GM23338 (cell line): ENCODE results near the gene PAMR1.

Source experiments
- CREB1 ChIP-seq: fragments of 250-450 bp; sonication (Bioruptor Pico); IDR thresholded peaks from 2 replicates; pipeline ENCODE4 v1.5.0; 2020; ENCODE audit warnings: low read depth, mild to moderate bottlenecking, moderate library complexity
- CTCF ChIP-seq, 2 experiments: fragments of 200-600 bp in 1 of 2; sonication (generic) in 1 of 2; conservative IDR thresholded peaks; 2 replicates each; pipeline versions ENCODE4 v1.5.1 to v1.6.1; 2016 to 2017; ENCODE audit warnings: antibody characterized with exemption in 2 of 2, low read depth in 2 of 2, mild to moderate bottlenecking in 2 of 2, moderate library complexity in 1 of 2
- EZH2 ChIP-seq: fragments of 200-600 bp; sonication (generic); IDR thresholded peaks from one replicate; pipeline ENCODE4 v1.8.0; 2017; ENCODE audit warnings: antibody characterized with exemption, mild to moderate bottlenecking, low read depth; ENCODE audit not compliant: unreplicated experiment
- EZH2phosphoT487 ChIP-seq: fragments of 200-600 bp; sonication (generic); IDR thresholded peaks from one replicate; pipeline ENCODE4 v1.8.1; 2018; ENCODE audit warnings: antibody characterized with exemption; ENCODE audit not compliant: unreplicated experiment
- POLR2AphosphoS5 ChIP-seq: IDR thresholded peaks from 2 replicates; pipeline ENCODE4 v1.6.1; 2016; ENCODE audit warnings: antibody characterized with exemption, low read depth
- REST ChIP-seq: IDR thresholded peaks from one replicate; pipeline ENCODE4 v1.6.1; 2018; ENCODE audit warnings: antibody characterized with exemption; ENCODE audit not compliant: unreplicated experiment

GRCh38 chr11:35553021-35553420 is 27.6 kb upstream of the PAMR1 start:
- TF ChIP-seq CTCF (conservative IDR thresholded peaks at IDR 0.05; ENCODE audit: low read depth in 2 of 2) (no peak), CREB1 (CRISPR knock-in tag) (no peak), POLR2AphosphoS5 (no peak), EZH2phosphoT487 (no peak), EZH2 (no peak), REST (no peak)
